HG02970 (cell line): Measurements from ENCODE around the gene TP73.

Experiments
- ATAC-seq: cut with Tn5 transposase; IDR thresholded peaks from one replicate; pipeline ENCODE4 v1.9.1; 2021; ENCODE audit warnings: mild to moderate bottlenecking, moderate library complexity, moderate number of reproducible peaks; ENCODE audit not compliant: unreplicated experiment, low FRiP score

Gene TP73

GRCh38 chr1:3651026-3651929, 1.0 kb upstream of the TP73 start:
- no peak for ATAC-seq

DNA sequence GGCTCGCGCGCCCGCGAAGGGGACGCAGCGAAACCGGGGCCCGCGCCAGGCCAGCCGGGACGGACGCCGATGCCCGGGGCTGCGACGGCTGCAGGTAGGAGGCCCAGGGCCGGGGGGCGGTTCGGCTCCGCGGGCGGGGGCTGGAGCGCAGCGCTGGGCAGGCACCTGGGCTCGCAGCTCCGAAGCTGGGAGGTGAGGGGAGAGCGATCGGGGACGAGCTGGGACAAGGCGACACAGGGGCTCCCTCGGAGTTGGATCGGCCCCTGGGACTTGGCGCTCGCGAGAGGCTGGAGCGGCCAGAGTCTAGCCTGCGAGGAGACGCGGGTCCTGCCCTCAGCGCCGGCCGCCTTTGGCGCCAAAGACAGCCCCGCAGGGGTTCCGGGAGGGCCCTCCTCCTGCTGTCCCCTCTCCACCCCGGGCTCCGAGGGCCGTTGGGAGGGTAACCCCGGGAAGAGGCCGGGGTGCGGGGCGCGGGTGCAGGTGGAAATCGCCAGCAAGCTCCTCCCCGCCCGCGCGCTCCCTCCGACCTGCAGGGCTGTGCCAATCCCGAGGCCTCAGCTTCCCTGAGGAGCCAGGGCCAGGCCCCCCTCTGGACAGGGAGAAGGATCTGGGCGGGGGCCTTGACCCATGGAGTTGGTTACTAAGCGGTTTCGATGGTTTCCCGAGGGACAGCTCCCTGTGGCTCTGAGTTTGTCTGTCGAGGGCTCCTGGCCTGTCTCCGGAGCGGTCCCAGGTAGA, 401 bp downstream of the TP73 start:
- no peak for ATAC-seq

- ATAC-seq: no peak
Observed at GRCh38 chr1:3653286-3653618, 936 bp downstream of the TP73 start.

GRCh38 chr1:3654549-3655281, 2.4 kb downstream of the TP73 start:
- no peak for ATAC-seq

DNA sequence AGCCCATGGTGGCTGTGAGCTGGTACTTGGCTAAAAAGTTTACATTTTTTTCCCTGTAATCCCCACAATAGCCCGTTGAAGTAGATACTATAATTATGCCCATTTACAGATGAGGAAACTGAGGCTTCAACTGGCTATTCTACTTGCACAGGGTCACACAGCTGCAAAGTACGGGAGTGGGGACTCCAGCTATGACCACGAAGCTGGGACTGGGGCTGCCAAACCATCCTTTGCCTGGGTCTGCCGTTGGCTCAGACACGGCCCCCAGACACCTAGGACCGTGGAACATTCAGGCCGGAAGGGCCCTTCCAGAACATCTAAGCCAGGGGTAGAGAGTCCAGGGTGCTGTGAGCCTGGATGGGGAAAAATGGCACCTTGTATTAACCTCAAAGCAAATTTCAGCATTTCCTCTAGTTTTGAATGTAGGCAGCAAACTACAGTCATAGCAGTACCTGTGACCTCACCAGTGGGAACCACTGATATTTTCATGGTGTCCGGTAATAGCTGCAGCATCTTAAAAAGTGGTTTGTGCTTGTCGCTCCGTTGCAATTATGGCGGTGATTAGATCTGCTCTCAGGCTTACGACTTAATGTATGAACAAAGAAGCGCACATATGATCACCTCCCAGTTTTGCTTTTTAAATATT, 4.3 kb downstream of the TP73 start:
- no peak for ATAC-seq

- ATAC-seq: no peak
Observed at GRCh38 chr1:3657096-3657475, 4.8 kb downstream of the TP73 start.

DNA sequence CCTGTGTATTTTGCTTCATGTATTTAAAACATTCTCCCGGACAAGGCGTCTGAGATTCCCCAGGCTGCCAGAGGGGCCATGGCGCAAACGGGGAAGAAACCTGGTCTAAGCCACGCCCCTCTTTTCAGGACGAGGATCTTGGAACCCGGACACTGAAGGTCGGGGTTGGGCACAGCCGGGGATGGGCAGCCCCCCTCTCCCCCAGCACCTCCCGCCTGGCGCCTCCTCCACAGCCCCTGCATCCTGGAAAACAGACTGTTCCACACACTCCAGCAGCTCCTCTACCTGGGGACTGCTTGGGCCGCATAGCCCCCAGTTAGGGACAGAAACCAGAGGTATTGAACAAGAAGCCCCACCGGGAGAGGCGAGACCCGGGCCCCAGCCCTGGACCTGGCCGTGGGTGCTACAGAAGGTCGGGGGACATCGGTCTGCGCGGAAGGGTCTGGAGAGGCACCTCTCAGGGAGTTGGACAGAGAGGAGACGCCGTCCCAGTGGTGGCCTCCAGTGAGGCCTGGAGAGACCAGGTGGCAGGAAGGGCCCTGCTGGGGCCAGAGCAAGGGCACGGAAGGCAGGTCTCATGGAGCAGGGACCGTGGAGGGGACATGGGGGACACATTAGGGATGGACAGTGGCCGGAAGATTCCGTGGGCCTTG, 5.4 kb downstream of the TP73 start:
- ATAC-seq: no peak

GRCh38 chr1:3658231-3658615, 5.9 kb downstream of the TP73 start:
- ATAC-seq: no peak

- no peak for ATAC-seq
Observed at GRCh38 chr1:3659093-3659492, 6.8 kb downstream of the TP73 start.

DNA sequence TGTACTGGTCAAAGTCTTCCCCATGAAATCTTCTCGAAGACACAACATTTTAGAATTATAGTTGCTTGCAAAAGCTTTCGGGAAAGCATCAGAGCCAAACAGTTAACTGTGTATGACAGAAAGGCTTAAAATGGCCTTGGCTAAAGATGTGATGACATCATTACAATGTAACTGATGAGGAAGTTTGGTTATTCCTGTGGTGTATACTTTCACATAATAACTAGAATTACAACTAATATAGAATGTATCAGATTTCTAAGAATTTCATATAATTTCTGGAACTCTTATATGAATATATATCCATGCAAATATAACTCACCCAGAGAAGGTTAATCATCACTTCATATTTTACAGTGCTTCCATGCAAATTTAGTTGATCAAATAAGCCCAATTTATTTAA, 8.4 kb downstream of the TP73 start:
- no peak for ATAC-seq

DNA sequence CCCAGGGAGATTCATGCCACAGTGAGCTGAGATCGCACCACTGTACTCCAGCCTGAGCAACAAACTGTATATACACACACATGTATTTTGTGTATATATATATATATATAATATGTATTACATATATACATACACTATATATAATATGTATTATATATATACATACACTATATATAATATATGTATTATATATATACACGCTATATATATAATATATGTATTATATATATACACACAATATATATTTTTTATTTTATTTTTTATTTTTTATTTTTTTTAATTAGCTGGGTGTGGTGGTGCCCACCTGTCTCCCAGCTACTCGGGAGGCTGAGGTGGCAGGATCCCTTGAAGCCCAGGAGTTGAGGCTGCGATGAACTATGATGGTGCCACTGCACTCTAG, 9.3 kb downstream of the TP73 start:
- no peak for ATAC-seq

DNA sequence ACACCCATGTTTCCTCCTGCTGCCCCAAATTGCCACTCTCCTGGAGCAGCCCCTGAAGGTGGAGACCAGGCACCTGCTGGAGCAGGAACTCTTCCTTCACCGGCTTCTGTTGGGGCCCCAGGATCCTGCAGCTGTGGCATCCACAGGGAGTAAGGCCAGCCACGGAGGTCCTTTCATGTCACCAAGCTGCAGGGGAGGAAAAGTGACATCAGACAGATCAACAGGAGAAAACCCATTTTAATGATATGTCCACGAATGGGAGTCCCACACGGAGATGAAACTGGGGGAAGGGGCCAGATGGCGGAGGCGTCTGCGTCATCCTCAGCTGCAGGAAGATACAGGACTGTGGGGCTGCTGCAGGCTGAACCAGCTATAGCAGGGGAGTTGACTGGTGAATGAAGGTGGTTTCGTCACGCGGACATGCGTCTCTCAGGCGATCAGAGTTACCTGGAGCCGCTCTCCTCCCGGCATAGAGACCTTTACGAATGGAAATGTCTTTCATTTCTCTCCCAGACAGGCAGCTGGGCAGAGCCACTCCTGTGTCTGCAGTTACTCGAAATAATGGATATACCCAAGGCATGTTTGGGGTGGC, 9.9 kb downstream of the TP73 start:
- ATAC-seq: no peak

- ATAC-seq: no peak
Observed at GRCh38 chr1:3663999-3664699, 11.8 kb downstream of the TP73 start.

- no peak for ATAC-seq
Observed at GRCh38 chr1:3664700-3665375, 12.5 kb downstream of the TP73 start.

- ATAC-seq: no peak
Observed at GRCh38 chr1:3668148-3668547, 15.8 kb downstream of the TP73 start.

GRCh38 chr1:3668585-3669300, 16.4 kb downstream of the TP73 start:
- no peak for ATAC-seq

- no peak for ATAC-seq
Observed at GRCh38 chr1:3669421-3669821, 17.1 kb downstream of the TP73 start.

GRCh38 chr1:3669971-3670431, 17.7 kb downstream of the TP73 start:
- ATAC-seq: no peak
